A549 treated with AZD2906 at 1 μM for 4 hours (cell line): ENCODE measurements around the gene ABCA13. TPM values are rescaled to one million over a fixed set of nuclear protein-coding genes. Genes with fewer than 3 reads are reported as not detected.

Source experiments
- total RNA-seq: library from RNA; stranded (reverse); fragments of 200-300 nt; extraction: Qiagen RNA extraction; gene quantifications from 5 replicates; pipeline ENCODE4 v1.2.3, GENCODE V29; 2022

Gene ABCA13, protein sequence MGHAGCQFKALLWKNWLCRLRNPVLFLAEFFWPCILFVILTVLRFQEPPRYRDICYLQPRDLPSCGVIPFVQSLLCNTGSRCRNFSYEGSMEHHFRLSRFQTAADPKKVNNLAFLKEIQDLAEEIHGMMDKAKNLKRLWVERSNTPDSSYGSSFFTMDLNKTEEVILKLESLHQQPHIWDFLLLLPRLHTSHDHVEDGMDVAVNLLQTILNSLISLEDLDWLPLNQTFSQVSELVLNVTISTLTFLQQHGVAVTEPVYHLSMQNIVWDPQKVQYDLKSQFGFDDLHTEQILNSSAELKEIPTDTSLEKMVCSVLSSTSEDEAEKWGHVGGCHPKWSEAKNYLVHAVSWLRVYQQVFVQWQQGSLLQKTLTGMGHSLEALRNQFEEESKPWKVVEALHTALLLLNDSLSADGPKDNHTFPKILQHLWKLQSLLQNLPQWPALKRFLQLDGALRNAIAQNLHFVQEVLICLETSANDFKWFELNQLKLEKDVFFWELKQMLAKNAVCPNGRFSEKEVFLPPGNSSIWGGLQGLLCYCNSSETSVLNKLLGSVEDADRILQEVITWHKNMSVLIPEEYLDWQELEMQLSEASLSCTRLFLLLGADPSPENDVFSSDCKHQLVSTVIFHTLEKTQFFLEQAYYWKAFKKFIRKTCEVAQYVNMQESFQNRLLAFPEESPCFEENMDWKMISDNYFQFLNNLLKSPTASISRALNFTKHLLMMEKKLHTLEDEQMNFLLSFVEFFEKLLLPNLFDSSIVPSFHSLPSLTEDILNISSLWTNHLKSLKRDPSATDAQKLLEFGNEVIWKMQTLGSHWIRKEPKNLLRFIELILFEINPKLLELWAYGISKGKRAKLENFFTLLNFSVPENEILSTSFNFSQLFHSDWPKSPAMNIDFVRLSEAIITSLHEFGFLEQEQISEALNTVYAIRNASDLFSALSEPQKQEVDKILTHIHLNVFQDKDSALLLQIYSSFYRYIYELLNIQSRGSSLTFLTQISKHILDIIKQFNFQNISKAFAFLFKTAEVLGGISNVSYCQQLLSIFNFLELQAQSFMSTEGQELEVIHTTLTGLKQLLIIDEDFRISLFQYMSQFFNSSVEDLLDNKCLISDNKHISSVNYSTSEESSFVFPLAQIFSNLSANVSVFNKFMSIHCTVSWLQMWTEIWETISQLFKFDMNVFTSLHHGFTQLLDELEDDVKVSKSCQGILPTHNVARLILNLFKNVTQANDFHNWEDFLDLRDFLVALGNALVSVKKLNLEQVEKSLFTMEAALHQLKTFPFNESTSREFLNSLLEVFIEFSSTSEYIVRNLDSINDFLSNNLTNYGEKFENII (N-terminal part only)
- 0.03 to 0.07 TPM (median 0.06 TPM) in 5 replicates for total RNA-seq

DNA sequence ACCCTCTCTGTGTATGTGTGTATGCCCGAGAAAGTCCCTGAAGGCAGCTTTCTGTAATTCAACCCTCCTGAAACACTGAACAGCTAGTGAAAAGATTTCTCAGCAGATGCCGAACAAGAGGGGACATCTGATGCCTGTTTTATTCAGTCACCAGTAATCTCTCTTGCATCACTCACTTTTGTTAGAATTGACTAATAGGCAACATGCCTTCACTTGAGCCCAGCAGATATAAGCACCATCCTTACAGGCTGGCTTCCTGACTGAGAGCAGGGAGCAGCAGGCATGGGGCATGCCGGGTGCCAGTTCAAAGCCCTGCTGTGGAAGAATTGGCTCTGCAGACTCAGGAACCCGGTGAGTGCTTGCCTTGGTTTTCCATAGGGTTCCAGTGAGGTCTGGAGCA, at the start of gene ABCA13:
ABCA13 (plus strand) TSS at position 257 of the 400 bp plus-strand sequence; CDS start at position 283, 26 bp downstream.

Other genes with a start within 250 kb of the ABCA13 start
- gene PKD1L1, start 223.0 kb upstream of the ABCA13 start, total RNA-seq = 0.09 to 0.29 TPM (median 0.12 TPM) in 5 replicates
- gene HUS1, start 191.8 kb upstream of the ABCA13 start, total RNA-seq = 16.5 to 19.8 TPM (median 17.1 TPM) in 5 replicates
- gene SUN3, start 142.4 kb upstream of the ABCA13 start, total RNA-seq = not detected in 5 replicates
- 0.29 to 0.35 TPM (median 0.33 TPM) in 5 replicates for gene C7orf57, start 135.9 kb upstream of the ABCA13 start, total RNA-seq
- gene UPP1, start 82.2 kb upstream of the ABCA13 start, total RNA-seq = 58.5 to 94.7 TPM (median 79.3 TPM) in 5 replicates